Spleen (tissue), 11 donors: ENCODE data around the gene STK33. TPM values are rescaled to one million over a fixed set of nuclear protein-coding genes. Genes with fewer than 3 reads are reported as not detected.

ENCODE experiments used
- DNase-seq: peaks from one replicate; pipeline ENCODE4 v3.0.0-alpha.2; 2020
- H3K27ac ChIP-seq, 8 donors: fragments of 200-600 bp; sonication (generic) in 7 of 8; 1 replicate in 4 of 8; 2 replicates in 4 of 8; pipeline versions ENCODE4 v1.5.0 to v1.8.0; 2016 to 2021; ENCODE audit warnings: inconsistent platforms in 4 of 8, mild to moderate bottlenecking in 4 of 8, moderate library complexity in 1 of 8
- H3K27me3 ChIP-seq, 7 donors: fragments of 200-600 bp; sonication (generic) in 6 of 7; replicated peaks in 1 of 7; 1 replicate in 4 of 7; 2 replicates in 3 of 7; pipeline versions ENCODE4 v1.5.0 to v1.8.0; 2016 to 2021; ENCODE audit warnings: inconsistent platforms in 3 of 7, mild to moderate bottlenecking in 1 of 7
- H3K36me3 ChIP-seq, 6 donors: fragments of 200-600 bp; sonication (generic) in 5 of 6; 1 replicate in 4 of 6; 2 replicates in 2 of 6; pipeline versions ENCODE4 v1.5.0 to v1.8.0; 2016 to 2021; ENCODE audit warnings: inconsistent platforms in 2 of 6
- H3K4me1 ChIP-seq, 6 donors: fragments of 200-600 bp; sonication (generic) in 5 of 6; 1 replicate in 3 of 6; 2 replicates in 3 of 6; pipeline versions ENCODE4 v1.5.0 to v1.8.0; 2016 to 2021; ENCODE audit warnings: inconsistent platforms in 3 of 6
- H3K4me3 ChIP-seq, 8 donors: fragments of 200-600 bp; sonication (generic) in 7 of 8; 1 replicate in 4 of 8; 2 replicates in 4 of 8; pipeline versions ENCODE4 v1.5.0 to v1.8.0; 2016 to 2021; ENCODE audit warnings: inconsistent platforms in 4 of 8, mild to moderate bottlenecking in 4 of 8, moderate library complexity in 2 of 8
- H3K9me3 ChIP-seq, 8 donors: fragments of 200-600 bp; sonication (generic) in 7 of 8; 1 replicate in 4 of 8; 2 replicates in 4 of 8; pipeline versions ENCODE4 v1.5.0 to v1.8.0; 2016 to 2021; ENCODE audit warnings: inconsistent platforms in 4 of 8
- POLR2A ChIP-seq, 3 donors: fragments of 450-650 bp; IDR thresholded peaks; one replicate each; pipeline ENCODE4 v1.5.1; 2017; ENCODE audit warnings: antibody characterized with exemption in 3 of 3, mild to moderate bottlenecking in 1 of 3
- POLR2AphosphoS5 ChIP-seq, 3 donors: sonication (generic); formaldehyde crosslinking; IDR thresholded peaks; one replicate each; pipeline ENCODE4 v1.5.1; 2017; ENCODE audit warnings: antibody characterized with exemption in 3 of 3
- WGBS, 5 donors: extraction: QIAGEN DNeasy Blood & Tissue Kit in 3 of 5; methylation state at CpG; one replicate each; pipeline versions ENCODE4 v1.1.5 to v1.1.7; 2013 to 2018; 5-methylcytosine and 5-hydroxymethylcytosine counted together
- intact Hi-C: fragments of 100-400 bp; cut with DNase I; formaldehyde crosslinking; loops from one replicate; pipeline ENCODE4 v1.15.0; 2023; ENCODE audit warnings: low total_unique reads
- polyA plus RNA-seq, 3 donors: library from polyadenylated mRNA; stranded (reverse); fragments of 200-250 nt; gene quantifications; one replicate each; pipeline ENCODE4 v1.2.1, GENCODE V29; 2013
- total RNA-seq, 7 donors: library from RNA; depleted of rRNA in 3 of 7; stranded (reverse); fragments of >200 nt in 3 of 7; fragmentation: NEBNext Ultra II Directional in 4 of 7; extraction: Animal tissue kit (Norgen Biotek cat#: 25700) in 4 of 7; gene quantifications; one replicate each; pipeline versions ENCODE4 v1.1.0 to v1.2.1, GENCODE V29; 2016 to 2021
- TF ChIP-seq, protein P1 (sequence below), 11 experiments: fragments of 200-600 bp in 7 of 11; fragments of 450-650 bp in 4 of 11; sonication (generic) in 4 of 11; IDR thresholded peaks in 8 of 11; conservative IDR thresholded peaks in 3 of 11; 1 replicate in 7 of 11; 2 replicates in 4 of 11; pipeline versions ENCODE4 v1.4.0 to v1.8.0; 2016 to 2021; ENCODE audit warnings: antibody characterized with exemption in 11 of 11, inconsistent platforms in 4 of 11, mild to moderate bottlenecking in 1 of 11
- donor health status: healthy with polysubstance abuse.
- donor health status: DM: no; HTN: no; CAD: no; lungs with moderate emphysema.
- donor health status: DM: no; HTN: no; CAD: no.
- donor health status: Bipolar disorder and iron deficiency.
- donor health status: healthy.
- donor health status: DM: no; HTN: no; CAD: no.
- donor health status: DM: yes; HTN: yes; CAD: no.

STK33 gene
- total and polyA plus RNA-seq, 10 donors = 1.6 to 8.1 (median 3.8) TPM

DNA sequence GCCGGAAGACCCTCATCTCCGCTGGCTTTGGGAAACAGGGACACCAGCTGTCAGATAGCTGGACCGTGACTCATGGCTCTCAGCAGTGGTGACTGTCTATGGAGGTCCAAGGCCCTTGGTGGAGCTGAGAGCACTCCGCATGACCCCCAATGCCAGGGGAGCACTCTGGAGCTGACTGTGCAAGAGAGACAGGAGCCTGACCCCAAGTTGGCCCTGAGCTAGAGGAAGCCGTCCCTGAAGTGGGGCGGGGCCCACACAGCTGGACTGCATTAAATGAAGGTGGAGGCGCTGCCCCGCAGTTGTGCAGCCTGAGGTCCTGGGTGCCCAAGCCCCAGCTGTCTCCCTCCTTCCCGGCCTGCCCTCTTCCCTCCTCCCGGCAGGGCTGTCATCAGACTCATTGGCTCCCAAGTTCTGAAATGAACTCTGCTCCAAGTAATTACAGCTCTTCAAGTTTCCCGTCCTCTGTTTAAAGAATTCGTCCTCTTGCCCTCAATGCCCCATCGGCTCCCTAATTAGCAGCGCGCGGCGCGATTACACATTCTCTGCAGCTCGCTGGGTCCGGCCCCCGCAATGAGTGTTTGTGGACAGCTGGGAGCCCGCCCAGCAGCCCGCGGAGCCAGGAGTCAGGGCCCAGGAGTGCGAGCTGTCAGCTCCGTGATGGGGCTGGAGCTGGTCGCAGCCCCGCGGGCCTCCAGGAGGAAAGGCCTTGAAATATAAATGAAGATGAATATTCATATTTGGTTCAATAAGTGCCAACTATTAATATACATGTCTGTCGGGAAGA, 237.1 kb downstream of the STK33 start:
- intact Hi-C loops = no loop called here
- H3K36me3 ChIP-seq = no peaks in the 10 kb centered on the region
- peaks cover 0 to 25% (median 8%) of the 10 kb centered on the region in 6 donors for H3K4me1 ChIP-seq
- WGBS, 5 donors = 73 to 86% (median 81%) methylated on average over 30 of the region's 30 CpGs
- TF ChIP-seq POLR2AphosphoS5 (IDR thresholded peaks at IDR 0.05) = peak; percentile 14 to 77 (median 61)
- no peak for TF ChIP-seq POLR2A (IDR thresholded peaks at IDR 0.05)
- DNase-seq = peak; percentile 74
- peaks cover 0 to 28% (median 5%) of the 10 kb centered on the region in 7 donors for H3K27me3 ChIP-seq
- H3K9me3 ChIP-seq = no peaks in the 10 kb centered on the region
- peak overlapping the region in 7 of 8 donors; percentile 9 to 60 (median 51) for H3K27ac ChIP-seq
- no peak overlapping the region for H3K4me3 ChIP-seq

DNA sequence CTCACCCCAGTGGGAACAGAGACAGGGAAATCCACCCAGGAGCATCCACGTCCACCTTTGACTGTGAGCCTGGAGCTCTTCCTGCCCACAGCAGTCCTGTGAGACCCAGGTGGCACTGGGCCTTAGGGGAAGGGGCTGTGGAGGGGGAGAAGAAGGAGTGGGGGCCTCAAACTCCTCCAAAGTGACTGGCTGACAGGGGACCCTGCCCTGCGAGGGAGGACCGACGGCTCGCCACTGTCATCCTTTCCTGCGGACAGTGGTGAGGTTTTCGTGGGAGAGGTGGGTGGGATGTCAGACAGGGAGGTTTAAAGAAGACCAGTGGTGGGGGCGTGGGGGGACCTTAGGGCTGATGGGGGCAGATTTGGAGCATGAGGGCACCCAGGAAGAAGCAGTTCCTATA, 237.8 kb downstream of the STK33 start:
- TF ChIP-seq, protein P1, sequence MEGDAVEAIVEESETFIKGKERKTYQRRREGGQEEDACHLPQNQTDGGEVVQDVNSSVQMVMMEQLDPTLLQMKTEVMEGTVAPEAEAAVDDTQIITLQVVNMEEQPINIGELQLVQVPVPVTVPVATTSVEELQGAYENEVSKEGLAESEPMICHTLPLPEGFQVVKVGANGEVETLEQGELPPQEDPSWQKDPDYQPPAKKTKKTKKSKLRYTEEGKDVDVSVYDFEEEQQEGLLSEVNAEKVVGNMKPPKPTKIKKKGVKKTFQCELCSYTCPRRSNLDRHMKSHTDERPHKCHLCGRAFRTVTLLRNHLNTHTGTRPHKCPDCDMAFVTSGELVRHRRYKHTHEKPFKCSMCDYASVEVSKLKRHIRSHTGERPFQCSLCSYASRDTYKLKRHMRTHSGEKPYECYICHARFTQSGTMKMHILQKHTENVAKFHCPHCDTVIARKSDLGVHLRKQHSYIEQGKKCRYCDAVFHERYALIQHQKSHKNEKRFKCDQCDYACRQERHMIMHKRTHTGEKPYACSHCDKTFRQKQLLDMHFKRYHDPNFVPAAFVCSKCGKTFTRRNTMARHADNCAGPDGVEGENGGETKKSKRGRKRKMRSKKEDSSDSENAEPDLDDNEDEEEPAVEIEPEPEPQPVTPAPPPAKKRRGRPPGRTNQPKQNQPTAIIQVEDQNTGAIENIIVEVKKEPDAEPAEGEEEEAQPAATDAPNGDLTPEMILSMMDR (IDR thresholded peaks at IDR 0.05 in 8 of 11, conservative IDR thresholded peaks at IDR 0.05 in 3 of 11) = no peak
- no peak for TF ChIP-seq POLR2A (IDR thresholded peaks at IDR 0.05)
- no peak for TF ChIP-seq POLR2AphosphoS5 (IDR thresholded peaks at IDR 0.05)
- peaks cover 0 to 31% (median 5%) of the 10 kb centered on the region in 7 donors for H3K27me3 ChIP-seq
- no peaks in the 10 kb centered on the region for H3K9me3 ChIP-seq
- DNase-seq = peak; percentile 67
- peaks cover 0 to 25% (median 8%) of the 10 kb centered on the region in 6 donors for H3K4me1 ChIP-seq
- WGBS, 5 donors = 70 to 87% (median 81%) methylated on average over 8 of the region's 8 CpGs
- no peak overlapping the region for H3K4me3 ChIP-seq
- peak overlapping the region in 6 of 8 donors; percentile 9 to 60 (median 50) for H3K27ac ChIP-seq
- intact Hi-C loops = no loop called here
- H3K36me3 ChIP-seq = no peaks in the 10 kb centered on the region

DNA sequence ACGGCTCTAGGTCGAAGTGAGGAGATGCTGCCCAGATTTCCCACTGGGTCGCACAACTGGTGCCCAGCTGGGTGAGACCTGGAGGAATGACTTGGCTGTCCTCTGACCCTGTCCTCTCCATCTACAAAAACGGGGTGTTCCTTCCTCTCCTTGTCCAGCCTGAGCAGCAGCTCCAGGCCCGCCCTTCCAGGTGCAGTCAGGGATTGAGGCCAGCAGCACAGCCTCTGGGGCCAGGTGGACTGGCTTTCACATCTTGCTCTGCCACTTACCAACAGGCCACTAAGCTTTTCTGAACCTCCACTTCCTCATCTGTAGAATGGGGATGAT, 238.6 kb downstream of the STK33 start:
- WGBS, 5 donors = 76 to 86% (median 82%) methylated on average over 5 of the region's 5 CpGs
- H3K9me3 ChIP-seq = no peaks in the 10 kb centered on the region

DNA sequence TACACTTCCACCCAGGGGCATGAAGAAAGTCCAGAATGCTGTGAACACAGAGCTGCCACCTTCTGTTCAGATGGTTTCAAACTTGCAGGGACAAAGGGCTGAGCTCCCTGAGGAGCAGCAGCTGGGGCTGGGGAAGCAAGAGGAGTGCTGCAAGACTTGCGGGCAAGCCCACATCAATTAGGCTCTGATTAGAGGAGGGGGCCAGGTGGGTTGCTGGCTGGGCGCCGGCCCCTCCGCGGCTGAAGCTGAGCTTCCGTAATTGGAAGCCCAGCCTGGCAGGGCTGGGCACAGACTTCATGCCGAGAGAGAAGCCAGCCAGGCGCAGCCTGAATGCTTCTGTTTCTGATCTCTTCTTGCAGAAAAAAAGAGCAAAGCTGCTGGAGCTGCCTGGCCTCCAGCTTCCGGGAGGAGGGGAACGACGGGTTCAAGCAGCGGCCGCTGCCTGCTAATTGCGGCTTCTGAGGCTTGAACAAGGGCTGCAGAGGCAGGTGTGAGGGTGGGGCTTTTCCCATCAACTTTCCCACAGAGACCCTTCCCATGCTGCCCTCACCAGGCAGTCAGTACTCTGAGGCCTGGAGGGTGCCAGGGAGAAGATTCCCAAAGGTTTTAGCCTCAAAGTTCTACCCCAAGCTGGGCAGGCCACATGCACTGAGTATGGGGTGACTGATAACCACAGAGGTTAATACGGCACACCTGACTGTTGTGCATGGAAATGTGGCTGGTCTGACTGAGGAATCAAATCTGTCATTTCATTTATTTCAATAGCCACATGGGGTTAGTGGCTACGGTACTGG, 239.2 kb downstream of the STK33 start:
- Histone ChIP-seq H3K4me3 (peak overlapping the region in 1 of 8 donors; percentile 3), H3K36me3 (no peaks in the 10 kb centered on the region), H3K9me3 (no peaks in the 10 kb centered on the region), H3K27me3 (peaks cover 0 to 31% (median 5%) of the 10 kb centered on the region in 7 donors), H3K4me1 (peaks cover 0 to 25% (median 8%) of the 10 kb centered on the region in 6 donors), H3K27ac (peak overlapping the region in 4 of 8 donors; percentile 11 to 35 (median 16))
- DNase-seq = peak; percentile 76
- TF ChIP-seq POLR2AphosphoS5 (IDR thresholded peaks at IDR 0.05) (no peak), POLR2A (IDR thresholded peaks at IDR 0.05) (no peak)
- TF ChIP-seq, protein P1 (IDR thresholded peaks at IDR 0.05 in 8 of 11, conservative IDR thresholded peaks at IDR 0.05 in 3 of 11) = no peak
- intact Hi-C loops = no loop called here
- WGBS, 5 donors = 12 to 23% (median 18%) methylated on average over 16 of the region's 16 CpGs

More for the DNA sequence above, 238.6 kb downstream of the STK33 start:
- Histone ChIP-seq H3K4me3 (no peak overlapping the region), H3K27me3 (peaks cover 0 to 31% (median 5%) of the 10 kb centered on the region in 7 donors), H3K36me3 (no peaks in the 10 kb centered on the region), H3K27ac (peak overlapping the region in 3 of 8 donors; percentile 22 to 51 (median 35)), H3K4me1 (peaks cover 0 to 25% (median 8%) of the 10 kb centered on the region in 6 donors)
- peak; percentile 25 for DNase-seq
- TF ChIP-seq POLR2AphosphoS5 (IDR thresholded peaks at IDR 0.05) (no peak), POLR2A (IDR thresholded peaks at IDR 0.05) (no peak)
- TF ChIP-seq, protein P1 (IDR thresholded peaks at IDR 0.05 in 8 of 11, conservative IDR thresholded peaks at IDR 0.05 in 3 of 11) = no peak
- intact Hi-C loops = no loop called here
